ENCODE measurements around the gene WNT11.
"Not testable (repeated sequence)": the region's sequence is repeated elsewhere in the genome, so short reads cannot be mapped to it uniquely, and the experiment has no call there.

Gene WNT11

GRCh38 chr11:76203131-76203925 lies 3.0 kb downstream of the WNT11 start:
- no peak for DNase-seq (ENCODE audit: low read depth in 2 of 2)

- no peak for DNase-seq (ENCODE audit: low read depth in 2 of 2)
Observed at GRCh38 chr11:76201672-76202412, 4.5 kb downstream of the WNT11 start.

- DNase-seq (ENCODE audit: low read depth in 2 of 2), result no peak
Observed at GRCh38 chr11:76201056-76201455, 5.2 kb downstream of the WNT11 start.

- DNase-seq (ENCODE audit: low read depth in 2 of 2), result no peak
Observed at GRCh38 chr11:76200006-76200940, 6.0 kb downstream of the WNT11 start.

- not testable (repeated sequence) for DNase-seq (ENCODE audit: low read depth in 2 of 2)
Observed at GRCh38 chr11:76198691-76199090, 7.6 kb downstream of the WNT11 start.

GRCh38 chr11:76197941-76198640 lies 8.2 kb downstream of the WNT11 start:
- no peak for DNase-seq (ENCODE audit: low read depth in 2 of 2)

GRCh38 chr11:76197332-76197731 lies 9.0 kb downstream of the WNT11 start:
- no peak for DNase-seq (ENCODE audit: low read depth in 2 of 2)

GRCh38 chr11:76196849-76197248 lies 9.5 kb downstream of the WNT11 start:
- no peak for DNase-seq (ENCODE audit: low read depth in 2 of 2)

GRCh38 chr11:76194872-76195668 lies 11.2 kb downstream of the WNT11 start:
- no peak for DNase-seq (ENCODE audit: low read depth in 2 of 2)

- no peak for DNase-seq (ENCODE audit: low read depth in 2 of 2)
Observed at GRCh38 chr11:76193219-76193618, 13.1 kb downstream of the WNT11 start.

GRCh38 chr11:76190376-76190775 lies 15.9 kb downstream of the WNT11 start:
- peak; percentile 77 to 81 for DNase-seq (ENCODE audit: low read depth in 2 of 2)

- no peak for DNase-seq (ENCODE audit: low read depth in 2 of 2)
Observed at GRCh38 chr11:76189682-76190081, 16.6 kb downstream of the WNT11 start.

GRCh38 chr11:76188873-76189272 lies 17.4 kb downstream of the WNT11 start:
- DNase-seq (ENCODE audit: low read depth in 2 of 2), result no peak

- no peak for DNase-seq (ENCODE audit: low read depth in 2 of 2)
Observed at GRCh38 chr11:76186776-76187279, 19.5 kb downstream of the WNT11 start.

- DNase-seq (ENCODE audit: low read depth in 2 of 2), result no peak
Observed at GRCh38 chr11:76185931-76186401, 20.3 kb downstream of the WNT11 start.

- DNase-seq (ENCODE audit: low read depth in 2 of 2), result no peak
Observed at GRCh38 chr11:76185511-76185910, 20.8 kb downstream of the WNT11 start.

GRCh38 chr11:76184551-76184993 lies 21.7 kb downstream of the WNT11 start:
- no peak for DNase-seq (ENCODE audit: low read depth in 2 of 2)

- DNase-seq (ENCODE audit: low read depth in 2 of 2), result no peak
Observed at GRCh38 chr11:76181371-76181770, 24.9 kb downstream of the WNT11 start.

GRCh38 chr11:76179147-76179546 lies 27.2 kb downstream of the WNT11 start:
- DNase-seq (ENCODE audit: low read depth in 2 of 2), result no peak

GRCh38 chr11:76177250-76177686 lies 29.0 kb downstream of the WNT11 start:
- no peak for DNase-seq (ENCODE audit: low read depth in 2 of 2)

Measured in fibroblast of skin of left biceps (primary cell).